ENCODE results near the gene CTIF. TPM values are rescaled to one million over a fixed set of nuclear protein-coding genes. Genes with fewer than 3 reads are reported as not detected.

The CTIF gene
- total RNA-seq, 4 donors from 2014 or later, result 14.1 to 78.2 (median 18.4) TPM

DNA sequence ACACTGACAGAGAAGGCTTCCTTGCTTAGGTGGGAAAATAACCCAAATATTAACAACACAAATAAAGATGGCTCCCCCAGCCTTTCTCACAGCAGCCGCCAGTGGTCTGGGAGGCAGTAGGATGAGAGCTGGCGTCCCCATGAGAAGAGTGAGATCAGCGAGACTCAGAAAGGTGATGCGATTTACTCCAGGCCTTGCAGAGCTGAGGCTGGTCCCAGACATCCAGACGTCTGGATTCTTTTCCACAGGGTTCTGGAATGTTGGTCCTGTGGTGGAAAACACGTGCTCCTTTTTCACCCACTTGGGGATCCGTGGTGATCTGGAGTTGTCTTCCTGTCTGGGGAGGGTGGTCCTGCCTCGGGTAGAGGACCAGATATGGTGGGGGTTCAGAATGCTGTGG is 190.6 kb downstream of the CTIF start:
- no peaks in the 10 kb centered on the region for H3K9me3 ChIP-seq
- in situ Hi-C loops (cut with MboI; ENCODE audit: low pct_ligation_motif_present in 1 of 4, low pct_unique_long_range_greater_than_20kb in 1 of 4, low sequenced_read_pairs in 3 of 4) (no loop called here), intact Hi-C loops (cut with DNase I; ENCODE audit: low total_unique reads) (no loop called here)
- H3K36me3 ChIP-seq, result no peaks in the 10 kb centered on the region
- no peak for DNase-seq
- no peaks in the 10 kb centered on the region for H3K27me3 ChIP-seq
- no peak overlapping the region for H3K27ac ChIP-seq
- TF ChIP-seq POLR2A (IDR thresholded peaks at IDR 0.05), result no peak
- no peak for TF ChIP-seq CTCF (IDR thresholded peaks at IDR 0.05)
- no peak for TF ChIP-seq EP300 (IDR thresholded peaks at IDR 0.05; ENCODE audit: low read depth)
- TF ChIP-seq POLR2AphosphoS5 (IDR thresholded peaks at IDR 0.05), result no peak
- H3K4me3 ChIP-seq, result no peak overlapping the region
- H3K4me1 ChIP-seq, result peaks cover 0 to 9% (median 0%) of the 10 kb centered on the region in 4 donors
- WGBS, 2 donors (ENCODE audit: low coverage in 1 of 2), result 79 to 95% methylated on average over 4 to 8 of the region's 8 CpGs

GRCh38 chr18:48730010-48730409 is 191.2 kb downstream of the CTIF start:
- Histone ChIP-seq H3K9me3 (no peaks in the 10 kb centered on the region), H3K27ac (no peak overlapping the region), H3K4me1 (peaks cover 0 to 9% (median 0%) of the 10 kb centered on the region in 4 donors), H3K4me3 (no peak overlapping the region), H3K27me3 (no peaks in the 10 kb centered on the region), H3K36me3 (no peaks in the 10 kb centered on the region)
- no peak for DNase-seq
- 96% methylated on average over 7 of the region's 12 CpGs; no CpG with 5 or more reads in 1 of the 2 donors for WGBS, 2 donors (ENCODE audit: low coverage in 1 of 2)
- in situ Hi-C loops (cut with MboI; ENCODE audit: low pct_ligation_motif_present in 1 of 4, low pct_unique_long_range_greater_than_20kb in 1 of 4, low sequenced_read_pairs in 3 of 4), result no loop called here
- TF ChIP-seq CTCF (IDR thresholded peaks at IDR 0.05) (no peak), EP300 (IDR thresholded peaks at IDR 0.05; ENCODE audit: low read depth) (no peak), POLR2AphosphoS5 (IDR thresholded peaks at IDR 0.05) (no peak), POLR2A (IDR thresholded peaks at IDR 0.05) (no peak)
- intact Hi-C loops (cut with DNase I; ENCODE audit: low total_unique reads), result no loop called here

DNA sequence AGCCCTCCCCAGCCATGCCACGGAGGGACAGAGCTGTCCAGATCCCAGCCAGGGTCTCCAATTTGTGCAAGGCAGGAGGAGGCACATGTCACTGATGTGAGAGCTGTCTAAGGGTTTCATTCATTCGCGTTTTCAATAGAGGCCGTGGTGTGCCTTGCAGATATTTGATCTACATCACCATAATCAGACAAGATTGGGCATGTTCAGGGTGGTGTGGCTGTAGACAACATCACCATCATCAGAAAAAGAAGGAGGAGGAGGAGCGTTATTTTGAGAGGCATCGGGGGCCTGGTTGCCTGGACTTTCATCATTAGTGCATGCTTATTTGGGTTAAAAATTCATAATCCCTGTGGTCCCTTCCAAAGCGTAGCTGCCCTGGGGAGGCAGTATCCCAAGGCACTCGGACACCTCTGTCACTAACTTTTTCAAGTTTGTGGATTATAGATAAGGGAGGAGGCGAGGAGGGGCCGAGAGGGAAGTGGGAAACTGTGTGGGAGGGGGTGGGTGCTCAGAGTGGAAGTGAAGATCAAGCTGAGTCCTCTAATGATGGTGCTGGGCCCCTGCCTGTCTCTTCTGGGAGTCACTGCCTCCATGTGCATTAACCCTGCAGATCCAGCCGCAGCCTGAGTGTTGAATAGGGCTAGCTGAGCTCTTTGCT is 194.1 kb downstream of the CTIF start:
- TF ChIP-seq POLR2AphosphoS5 (IDR thresholded peaks at IDR 0.05) (no peak), CTCF (IDR thresholded peaks at IDR 0.05) (no peak)
- Histone ChIP-seq H3K9me3 (no peaks in the 10 kb centered on the region), H3K27me3 (no peaks in the 10 kb centered on the region), H3K4me1 (peaks cover 0 to 4% (median 0%) of the 10 kb centered on the region in 4 donors), H3K27ac (no peak overlapping the region), H3K36me3 (no peaks in the 10 kb centered on the region), H3K4me3 (no peak overlapping the region)
- in situ Hi-C loops (cut with MboI; ENCODE audit: low pct_ligation_motif_present in 1 of 4, low pct_unique_long_range_greater_than_20kb in 1 of 4, low sequenced_read_pairs in 3 of 4) (no loop called here), intact Hi-C loops (cut with DNase I; ENCODE audit: low total_unique reads) (no loop called here)
- DNase-seq, result no peak
- WGBS, 2 donors (ENCODE audit: low coverage in 1 of 2), result 90% methylated on average over 11 of the region's 11 CpGs; no CpG with 5 or more reads in 1 of the 2 donors

DNA sequence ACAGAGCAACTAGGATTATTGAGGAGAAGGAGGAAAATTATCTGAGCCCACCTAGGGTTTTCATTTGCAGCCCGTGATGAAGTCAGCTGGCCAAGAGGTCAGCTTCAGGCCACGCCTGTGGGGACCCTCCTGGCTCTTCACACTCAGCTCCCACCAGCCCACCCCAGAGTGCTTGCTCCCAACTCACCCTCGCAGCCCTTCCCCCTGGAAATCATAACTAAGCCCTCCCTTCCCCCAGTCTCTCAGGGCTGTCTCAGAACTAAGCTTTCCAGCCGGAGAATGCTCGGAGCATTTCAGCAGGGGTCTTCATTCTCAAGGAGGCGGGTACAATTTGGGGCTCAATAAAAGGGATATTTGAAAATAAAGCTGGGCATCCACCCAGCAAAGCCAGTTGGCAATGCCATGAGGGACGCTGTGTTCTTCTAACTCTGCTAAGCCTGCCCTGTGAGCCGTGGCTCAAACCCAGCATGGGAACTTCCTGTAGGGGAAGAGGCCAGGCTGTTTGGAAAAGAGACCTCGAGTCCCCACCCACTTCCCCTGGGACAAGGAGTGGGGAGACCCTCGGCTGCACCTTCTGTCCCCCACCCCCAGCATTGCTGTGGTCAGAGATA is 194.9 kb downstream of the CTIF start:
- Histone ChIP-seq H3K4me1 (peaks cover 0 to 4% (median 0%) of the 10 kb centered on the region in 4 donors), H3K36me3 (no peaks in the 10 kb centered on the region), H3K4me3 (no peak overlapping the region), H3K9me3 (no peaks in the 10 kb centered on the region), H3K27ac (no peak overlapping the region), H3K27me3 (no peaks in the 10 kb centered on the region)
- in situ Hi-C loops (cut with MboI; ENCODE audit: low pct_ligation_motif_present in 1 of 4, low pct_unique_long_range_greater_than_20kb in 1 of 4, low sequenced_read_pairs in 3 of 4) (no loop called here), intact Hi-C loops (cut with DNase I; ENCODE audit: low total_unique reads) (no loop called here)
- TF ChIP-seq POLR2AphosphoS5 (IDR thresholded peaks at IDR 0.05) (no peak), CTCF (IDR thresholded peaks at IDR 0.05) (no peak), EP300 (IDR thresholded peaks at IDR 0.05; ENCODE audit: low read depth) (no peak), POLR2A (IDR thresholded peaks at IDR 0.05) (no peak)
- no peak for DNase-seq
- 60% methylated on average over 10 of the region's 10 CpGs; no CpG with 5 or more reads in 1 of the 2 donors for WGBS, 2 donors (ENCODE audit: low coverage in 1 of 2)

Measured in transverse colon (tissue), 4 donors.